Esophagus squamous epithelium (tissue), 5 donors: ENCODE data around the gene LZTS3. TPM values are rescaled to one million over a fixed set of nuclear protein-coding genes. Genes with fewer than 3 reads are reported as not detected.
"Not testable (repeated sequence)": the region's sequence is repeated elsewhere in the genome, so short reads cannot be mapped to it uniquely, and the experiment has no call there.

Experiments
- DNase-seq: peaks from one replicate; lab custom pipeline; 2025; lab: John Stamatoyannopoulos, UW
- H3K27ac ChIP-seq, 4 donors: fragments of 200-600 bp; sonication (generic); one replicate each; pipeline ENCODE4 v1.5.1; 2016 to 2019; ENCODE audit warnings: mild to moderate bottlenecking in 1 of 4
- H3K27me3 ChIP-seq, 4 donors: fragments of 200-600 bp; sonication (generic); 1 replicate in 3 of 4; 2 replicates in 1 of 4; pipeline versions ENCODE4 v1.5.1 to v1.6.0; 2017 to 2021; ENCODE audit warnings: antibody characterized with exemption in 1 of 4
- H3K36me3 ChIP-seq, 3 donors: fragments of 200-600 bp; sonication (generic); one replicate each; pipeline ENCODE4 v1.5.1; 2016 to 2019
- H3K4me1 ChIP-seq, 3 donors: fragments of 200-600 bp; sonication (generic); one replicate each; pipeline ENCODE4 v1.5.1; 2017 to 2019
- H3K4me3 ChIP-seq, 4 donors: fragments of 200-600 bp; sonication (generic); 1 replicate in 3 of 4; 2 replicates in 1 of 4; pipeline ENCODE4 v1.5.1; 2016 to 2019; ENCODE audit warnings: mild to moderate bottlenecking in 2 of 4, moderate library complexity in 1 of 4
- H3K9me3 ChIP-seq, 3 donors: fragments of 200-600 bp; sonication (generic); one replicate each; pipeline ENCODE4 v1.5.1; 2016 to 2019
- CTCF ChIP-seq, 6 experiments: fragments of 450-650 bp in 4 of 6; fragments of 200-600 bp in 2 of 6; sonication (generic) in 2 of 6; IDR thresholded peaks; one replicate each; pipeline ENCODE4 v1.5.1; 2016 to 2019; ENCODE audit warnings: antibody characterized with exemption in 6 of 6, mild to moderate bottlenecking in 4 of 6, moderate library complexity in 4 of 6
- POLR2A ChIP-seq, 4 donors: fragments of 450-650 bp; IDR thresholded peaks; one replicate each; pipeline ENCODE4 v1.6.1; 2017; ENCODE audit warnings: antibody characterized with exemption in 4 of 4, mild to moderate bottlenecking in 4 of 4, moderate library complexity in 3 of 4
- WGBS, 2 donors: methylation state at CpG; one replicate each; pipeline ENCODE4 v1.1.5; 2018; 5-methylcytosine and 5-hydroxymethylcytosine counted together
- intact Hi-C: fragments of 100-400 bp; cut with DNase I; formaldehyde crosslinking; loops from one replicate; pipeline ENCODE4 v1.15.0; 2022
- total RNA-seq, 4 donors: library from RNA; depleted of rRNA; stranded (reverse); fragments of >200 nt; gene quantifications; one replicate each; pipeline ENCODE4 v1.1.0, GENCODE V29; 2016
- donor health status: DM: yes; HTN: yes; CAD: no.

Gene LZTS3
- total RNA-seq, 4 donors from 2014 or later, result 1.1 to 6.3 (median 4.4) TPM

- WGBS, 2 donors, result 81 to 86% methylated on average over 4 of the region's 4 CpGs
- no peak for DNase-seq
- peaks cover 0 to 12% (median 0%) of the 10 kb centered on the region in 3 donors for H3K4me1 ChIP-seq
- no peaks in the 10 kb centered on the region for H3K27me3 ChIP-seq
- TF ChIP-seq CTCF (IDR thresholded peaks at IDR 0.05) (no peak), POLR2A (IDR thresholded peaks at IDR 0.05) (no peak)
- no peak overlapping the region for H3K4me3 ChIP-seq
- intact Hi-C loops, result no loop called here
- H3K36me3 ChIP-seq, result peaks cover 0 to 18% (median 0%) of the 10 kb centered on the region in 3 donors
- peaks cover 0 to 9% (median 0%) of the 10 kb centered on the region in 3 donors for H3K9me3 ChIP-seq
- no peak overlapping the region for H3K27ac ChIP-seq
Measured at GRCh38 chr20:3129094-3129493, 44.3 kb downstream of the LZTS3 start.

GRCh38 chr20:3128275-3128984 is 44.9 kb downstream of the LZTS3 start:
- Histone ChIP-seq H3K27me3 (no peaks in the 10 kb centered on the region), H3K4me1 (peaks cover 0 to 12% (median 0%) of the 10 kb centered on the region in 3 donors), H3K4me3 (no peak overlapping the region), H3K9me3 (peaks cover 0 to 9% (median 0%) of the 10 kb centered on the region in 3 donors), H3K27ac (no peak overlapping the region), H3K36me3 (peaks cover 0 to 18% (median 0%) of the 10 kb centered on the region in 3 donors)
- intact Hi-C loops, result no loop called here
- no peak for DNase-seq
- TF ChIP-seq CTCF (IDR thresholded peaks at IDR 0.05) (no peak), POLR2A (IDR thresholded peaks at IDR 0.05) (no peak)
- WGBS, 2 donors, result 59 to 64% methylated on average over 7 to 8 of the region's 8 CpGs

- TF ChIP-seq CTCF (IDR thresholded peaks at IDR 0.05), result no peak
- TF ChIP-seq POLR2A (IDR thresholded peaks at IDR 0.05), result no peak
- H3K27me3 ChIP-seq, result no peaks in the 10 kb centered on the region
- DNase-seq, result no peak
- peaks cover 0 to 9% (median 0%) of the 10 kb centered on the region in 3 donors for H3K9me3 ChIP-seq
- H3K27ac ChIP-seq, result no peak overlapping the region
- intact Hi-C loops, result no loop called here
- H3K4me1 ChIP-seq, result peaks cover 0 to 12% (median 0%) of the 10 kb centered on the region in 3 donors
- 74 to 92% methylated on average over 1 of the region's 1 CpG for WGBS, 2 donors
- H3K36me3 ChIP-seq, result peaks cover 4 to 37% (median 7%) of the 10 kb centered on the region in 3 donors
- no peak overlapping the region for H3K4me3 ChIP-seq
Measured at GRCh38 chr20:3126527-3126859, 46.9 kb downstream of the LZTS3 start.

GRCh38 chr20:3125776-3126526 is 47.4 kb downstream of the LZTS3 start:
- H3K27ac ChIP-seq, DNase-seq, H3K27me3 ChIP-seq, intact Hi-C loops, H3K9me3 ChIP-seq, H3K4me3 ChIP-seq: not testable (repeated sequence)
- WGBS, 2 donors, result 76 to 83% methylated on average over 7 to 8 of the region's 25 CpGs
- Histone ChIP-seq H3K4me1 (peaks cover 0 to 12% (median 0%) of the 10 kb centered on the region in 3 donors), H3K36me3 (peaks cover 4 to 43% (median 12%) of the 10 kb centered on the region in 3 donors)

- Histone ChIP-seq H3K4me1 (peaks cover 0 to 12% (median 0%) of the 10 kb centered on the region in 3 donors), H3K36me3 (peaks cover 4 to 51% (median 12%) of the 10 kb centered on the region in 3 donors)
- H3K27me3 ChIP-seq, H3K9me3 ChIP-seq, H3K27ac ChIP-seq, DNase-seq, intact Hi-C loops, H3K4me3 ChIP-seq: not testable (repeated sequence)
- no CpG with 5 or more reads among the region's 41 CpGs for WGBS, 2 donors
Measured at GRCh38 chr20:3124773-3125560, 48.4 kb downstream of the LZTS3 start.

GRCh38 chr20:3124163-3124562 is 49.2 kb downstream of the LZTS3 start:
- H3K4me3 ChIP-seq, H3K9me3 ChIP-seq, H3K27ac ChIP-seq, DNase-seq, intact Hi-C loops, H3K27me3 ChIP-seq: not testable (repeated sequence)
- 95 to 98% methylated on average over 7 to 10 of the region's 18 CpGs for WGBS, 2 donors
- H3K36me3 ChIP-seq, result peaks cover 4 to 57% (median 12%) of the 10 kb centered on the region in 3 donors
- H3K4me1 ChIP-seq, result peaks cover 0 to 11% (median 0%) of the 10 kb centered on the region in 3 donors
